Hepatocyte (in vitro differentiated cells): ENCODE measurements around the gene IQCM.

Experiments used
- CTCF ChIP-seq: fragments of 200-600 bp; sonication (generic); IDR thresholded peaks from 2 replicates; pipeline ENCODE4 v1.5.1; 2016; ENCODE audit warnings: antibody characterized with exemption, mild to moderate bottlenecking; ENCODE audit not compliant: poor library complexity
- EZH2 ChIP-seq: fragments of 200-600 bp; sonication (generic); IDR thresholded peaks from 2 replicates; pipeline ENCODE4 v1.6.1; 2016; ENCODE audit warnings: antibody characterized with exemption, mild to moderate bottlenecking, borderline replicate concordance
- EZH2phosphoT487 ChIP-seq: fragments of 200-600 bp; sonication (generic); IDR thresholded peaks from one replicate; pipeline ENCODE4 v1.6.1; 2018; ENCODE audit warnings: antibody characterized with exemption, mild to moderate bottlenecking, low read depth, moderate library complexity; ENCODE audit not compliant: unreplicated experiment, severe bottlenecking

- TF ChIP-seq CTCF, result no peak
- no peak for TF ChIP-seq EZH2phosphoT487
- TF ChIP-seq EZH2, result no peak
Measured at GRCh38 chr4:149785696-149786431, 29.8 kb downstream of the IQCM start.
